ENCODE measurements around the gene SLC35B2. TPM values are rescaled to one million over a fixed set of nuclear protein-coding genes. Genes with fewer than 3 reads are reported as not detected.

SLC35B2 gene, protein sequence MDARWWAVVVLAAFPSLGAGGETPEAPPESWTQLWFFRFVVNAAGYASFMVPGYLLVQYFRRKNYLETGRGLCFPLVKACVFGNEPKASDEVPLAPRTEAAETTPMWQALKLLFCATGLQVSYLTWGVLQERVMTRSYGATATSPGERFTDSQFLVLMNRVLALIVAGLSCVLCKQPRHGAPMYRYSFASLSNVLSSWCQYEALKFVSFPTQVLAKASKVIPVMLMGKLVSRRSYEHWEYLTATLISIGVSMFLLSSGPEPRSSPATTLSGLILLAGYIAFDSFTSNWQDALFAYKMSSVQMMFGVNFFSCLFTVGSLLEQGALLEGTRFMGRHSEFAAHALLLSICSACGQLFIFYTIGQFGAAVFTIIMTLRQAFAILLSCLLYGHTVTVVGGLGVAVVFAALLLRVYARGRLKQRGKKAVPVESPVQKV
- total RNA-seq, result 78.7 and 82.2 TPM in 2 replicates

DNA sequence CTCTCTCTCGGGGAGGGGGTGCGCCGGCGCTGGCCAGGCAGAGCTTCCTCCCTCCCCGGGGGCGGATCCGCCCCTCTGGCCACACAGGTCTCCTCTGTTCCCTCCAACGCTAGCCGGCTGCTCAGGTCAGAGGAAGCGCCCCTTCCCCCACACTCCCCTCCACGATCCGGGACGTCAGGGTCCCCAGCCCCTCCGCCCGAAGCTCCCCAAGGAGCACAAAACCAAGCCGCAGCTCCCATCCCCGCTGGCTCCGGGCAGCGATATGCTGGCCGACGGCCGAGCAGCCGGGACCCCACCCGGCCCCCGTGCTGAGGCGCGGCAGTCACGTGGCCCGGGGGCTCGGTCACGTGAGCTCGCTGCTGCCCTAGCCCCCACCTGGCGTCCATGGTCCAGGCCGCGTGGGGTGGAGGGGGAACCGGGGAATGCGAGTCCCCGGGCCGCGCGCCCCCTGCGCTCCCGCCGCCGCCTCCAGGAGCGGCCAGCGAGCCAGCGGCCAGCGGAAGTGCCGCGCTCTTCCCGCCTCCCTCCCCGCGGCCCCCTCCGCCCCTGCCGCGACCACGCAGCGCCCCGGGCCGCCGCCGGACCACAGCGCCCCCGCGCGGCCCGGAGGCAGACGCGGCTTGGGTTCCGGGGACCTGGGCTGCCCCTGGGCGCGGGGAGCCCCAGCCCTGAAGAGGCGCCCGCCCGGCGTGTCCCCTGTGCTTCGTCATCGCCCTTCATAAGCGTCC, at the start of gene SLC35B2:
Gene SLC35B2 (minus strand): TSS at position 504 of the 728 bp plus-strand sequence. CDS start 118 bp downstream, at position 386.

GRCh38 chr6:44269921-44270525, 12.7 kb upstream of the SLC35B2 start, which contains the start of gene TMEM151B:
TSS of gene TMEM151B (plus strand) at chr6:44270450. CDS start at chr6:44270743, 293 bp downstream.

GRCh38 chr6:44265007-44265721, 7.8 kb upstream of the SLC35B2 start, which contains the start of gene NFKBIE:
TSS of gene NFKBIE (minus strand) at chr6:44265551. CDS start at chr6:44265346, 205 bp downstream.

GRCh38 chr6:44246663-44247337, 10.5 kb downstream of the SLC35B2 start, which contains the start of gene HSP90AB1:
TSS of gene HSP90AB1 (plus strand) at chr6:44247101. CDS start at chr6:44248630, 1,529 bp downstream.

GRCh38 chr6:44223319-44224028, 33.9 kb downstream of the SLC35B2 start, which contains the start of gene SLC29A1:
TSS of gene SLC29A1 (plus strand) at chr6:44223595. CDS start at chr6:44227314, 3,719 bp downstream.

DNA sequence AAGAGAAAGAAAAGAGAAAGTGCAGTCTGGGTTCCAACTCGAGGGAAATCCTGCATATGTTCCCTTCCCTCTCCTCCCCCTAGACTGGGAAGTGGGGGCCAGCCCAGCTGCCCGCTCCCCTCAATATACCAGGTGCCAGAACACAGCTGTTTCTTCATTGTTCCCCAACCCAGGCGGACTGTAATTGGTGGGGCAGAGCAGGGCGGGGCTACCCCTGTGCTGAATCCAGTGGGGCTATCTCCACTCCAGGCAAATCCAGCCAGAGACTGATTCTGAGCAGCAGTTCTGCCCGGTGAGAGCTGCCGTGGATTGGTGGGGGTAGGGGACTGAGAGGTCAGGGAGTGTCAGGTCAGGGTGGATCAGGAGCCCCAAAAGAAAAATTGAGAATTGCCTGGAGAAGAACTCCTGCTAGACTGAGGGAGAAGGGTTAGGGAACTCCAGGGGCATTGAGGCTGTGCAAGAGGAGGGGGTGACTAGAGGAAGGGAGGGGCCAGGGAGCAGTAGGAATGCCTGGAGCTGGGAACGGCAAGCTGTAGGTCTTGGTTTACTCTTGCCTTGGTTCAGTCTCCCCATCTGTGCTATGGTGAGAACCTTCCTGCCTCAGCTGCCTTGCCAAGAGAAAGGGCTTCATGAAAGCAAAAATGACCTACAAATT, 40.5 kb downstream of the SLC35B2 start, which contains the start of gene MYMX:
Gene MYMX (plus strand): TSS at position 250 of the 655 bp plus-strand sequence. CDS start 546 bp downstream, outside the sequence.

Small RNA genes within 50 kb of the gene (small RNA-seq; reads per million reads assigned to genes)
- gene RN7SL811P, result not detected

Other genes with a start within 250 kb of the SLC35B2 start
- 37.2 and 42.5 TPM in 2 replicates for gene MRPL14, start 130.1 kb downstream of the SLC35B2 start, total RNA-seq
- 41.4 and 42.0 TPM in 2 replicates for gene TMEM63B, start 130.0 kb downstream of the SLC35B2 start, total RNA-seq
- gene CAPN11, start 98.7 kb downstream of the SLC35B2 start, total RNA-seq, result not detected in 2 replicates
- gene MYMX, start 40.6 kb downstream of the SLC35B2 start, total RNA-seq, result not detected in 2 replicates
- 5.8 and 8.4 TPM in 2 replicates for gene SLC29A1, start 33.9 kb downstream of the SLC35B2 start, total RNA-seq
- gene HSP90AB1, start 10.4 kb downstream of the SLC35B2 start, total RNA-seq, result 553 and 574 TPM in 2 replicates
- gene NFKBIE, start 8.0 kb upstream of the SLC35B2 start, total RNA-seq, result 6.0 TPM in 2 replicates
- gene TMEM151B, start 12.9 kb upstream of the SLC35B2 start, total RNA-seq, result not detected in 2 replicates
- 12.0 and 13.0 TPM in 2 replicates for gene AARS2, start 55.8 kb upstream of the SLC35B2 start, total RNA-seq
- not detected in 2 replicates for gene SPATS1, start 85.1 kb upstream of the SLC35B2 start, total RNA-seq
- gene CDC5L, start 130.2 kb upstream of the SLC35B2 start, total RNA-seq, result 16.9 and 17.2 TPM in 2 replicates

Data from hair follicle dermal papilla cell (primary cell).